Natural killer cell (primary cell): Measurements from ENCODE around the gene CD96. TPM values are rescaled to one million over a fixed set of nuclear protein-coding genes. Genes with fewer than 3 reads are reported as not detected.

Experiments used
- ATAC-seq, 3 donors: fragments of 150-1000 bp in 2 of 3; fragments of 200-7000 bp in 1 of 3; cut with Tn5 transposase; 1 replicate in 1 of 3; 2 replicates in 2 of 3; pipeline ENCODE4 v1.10.0; 2021; ENCODE audit warnings: mild to moderate bottlenecking in 2 of 3, moderate library complexity in 2 of 3
- DNase-seq, 2 donors: peaks; one replicate each; pipeline versions ENCODE4 v3.0.0 to v3.0.0-alpha.2; 2013 to 2021; ENCODE audit warnings: mixed read lengths in 1 of 2
- H3K27ac ChIP-seq: one replicate; pipeline ENCODE4 v1.5.1; 2013; ENCODE audit warnings: mild to moderate bottlenecking, low read length
- H3K27me3 ChIP-seq: one replicate; pipeline ENCODE4 v1.6.1; 2013; ENCODE audit warnings: low read length; ENCODE audit not compliant: control insufficient read depth, insufficient read depth
- H3K36me3 ChIP-seq: one replicate; pipeline ENCODE4 v1.6.1; 2013; ENCODE audit warnings: low read length; ENCODE audit not compliant: control insufficient read depth, insufficient read depth
- H3K4me1 ChIP-seq: one replicate; pipeline ENCODE4 v1.6.1; 2013; ENCODE audit warnings: low read length; ENCODE audit not compliant: control insufficient read depth, insufficient read depth
- H3K4me3 ChIP-seq: one replicate; pipeline ENCODE4 v1.5.1; 2013; ENCODE audit warnings: low read length
- H3K9me3 ChIP-seq: one replicate; pipeline ENCODE4 v1.6.1; 2013; ENCODE audit warnings: low read length; ENCODE audit not compliant: control insufficient read depth, insufficient read depth
- H3K27ac Mint-ChIP-seq, 2 donors: one replicate each; pipeline ENCODE4 v1.8.0; 2022; ENCODE audit warnings: mild to moderate bottlenecking in 2 of 2, mixed read lengths in 2 of 2, moderate library complexity in 1 of 2
- H3K27me3 Mint-ChIP-seq, 2 donors: one replicate each; pipeline ENCODE4 v1.8.0; 2022; ENCODE audit warnings: low read depth in 2 of 2, mixed read lengths in 2 of 2
- H3K36me3 Mint-ChIP-seq: one replicate; pipeline ENCODE4 v1.8.0; 2022; ENCODE audit warnings: mixed read lengths
- H3K4me1 Mint-ChIP-seq, 2 donors: one replicate each; pipeline ENCODE4 v1.8.0; 2022; ENCODE audit warnings: mixed read lengths in 2 of 2
- H3K4me3 Mint-ChIP-seq: one replicate; pipeline ENCODE4 v1.8.0; 2022; ENCODE audit warnings: mild to moderate bottlenecking, moderate library complexity, mixed read lengths
- H3K9me3 Mint-ChIP-seq, 2 donors: one replicate each; pipeline ENCODE4 v1.8.0; 2022; ENCODE audit warnings: mixed read lengths in 2 of 2
- CTCF ChIP-seq: fragments of 200-600 bp; IDR thresholded peaks from one replicate; pipeline ENCODE4 v1.8.0; 2022; ENCODE audit warnings: antibody characterized with exemption
- WGBS: methylation state at CpG from one replicate; pipeline ENCODE4 v1.1.7; 2013; ENCODE audit warnings: missing lambda C conversion rate; ENCODE audit not compliant: insufficient coverage; 5-methylcytosine and 5-hydroxymethylcytosine counted together
- intact Hi-C: fragments of 100-400 bp; cut with micrococcal nuclease; formaldehyde crosslinking; loops from one replicate; pipeline ENCODE4 v1.14.2; 2022
- total RNA-seq, 4 donors: library from RNA; stranded (reverse); fragments of 120-200 nt in 1 of 4; gene quantifications; one replicate each; pipeline versions ENCODE4 v1.2.3 to v1.2.4, GENCODE V29; 2013 to 2022

CD96 gene
- total RNA-seq, 3 donors from 2014 or later (not counting 1 experiment from before 2014, with no cell fraction given), result 146 to 191 (median 166) TPM

DNA sequence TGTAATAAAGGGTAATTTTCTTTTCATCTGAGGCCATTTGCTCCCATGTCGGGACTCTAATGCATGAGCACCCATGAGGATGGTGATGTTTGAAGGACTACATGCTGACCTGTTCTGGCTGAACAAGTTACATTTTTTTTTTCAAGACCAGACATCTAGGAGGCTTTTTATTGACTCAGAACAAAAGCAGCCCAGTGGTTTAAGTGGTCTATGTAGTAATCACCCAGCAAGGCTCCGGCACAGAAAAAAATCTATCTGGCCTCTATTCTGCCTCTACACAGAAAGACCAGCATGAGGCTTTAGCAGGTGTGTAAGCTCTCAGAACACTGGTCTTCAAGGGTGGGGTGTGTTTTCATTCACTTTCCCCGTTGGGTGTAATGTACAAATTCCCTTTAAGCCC is 148.2 kb downstream of the CD96 start:
- Mint-ChIP-seq H3K4me1 (peaks cover 68 to 79% of the 10 kb centered on the region in 2 donors), H3K9me3 (no peaks in the 10 kb centered on the region), H3K27ac (peak overlapping the region; percentile 80 to 88), H3K27me3 (no peaks in the 10 kb centered on the region), H3K36me3 (no peaks in the 10 kb centered on the region), H3K4me3 (peak overlapping the region; percentile 21)
- intact Hi-C loops, result no loop called here
- DNase-seq (no peak), ATAC-seq (peak; percentile 54 to 80 (median 76))
- H3K27ac ChIP-seq, result peak overlapping the region; percentile 30
- 38% methylated on average over 3 of the region's 3 CpGs for WGBS
- H3K4me1 ChIP-seq, result peaks cover 8% of the 10 kb centered on the region
- H3K4me3 ChIP-seq, result no peak overlapping the region
- TF ChIP-seq CTCF, result no peak
- H3K36me3 ChIP-seq, result no peaks in the 10 kb centered on the region
- H3K9me3 ChIP-seq, result no peaks in the 10 kb centered on the region
- H3K27me3 ChIP-seq, result no peaks in the 10 kb centered on the region

GRCh38 chr3:111691293-111691909 is 149.4 kb downstream of the CD96 start:
- no peaks in the 10 kb centered on the region for H3K27me3 Mint-ChIP-seq
- 76% methylated on average over 2 of the region's 2 CpGs for WGBS
- H3K36me3 ChIP-seq, result no peaks in the 10 kb centered on the region
- DNase-seq, result peak in 1 of 2 donors; percentile 70
- H3K9me3 Mint-ChIP-seq, result no peaks in the 10 kb centered on the region
- no peak overlapping the region for H3K4me3 ChIP-seq
- peaks cover 70 to 79% of the 10 kb centered on the region in 2 donors for H3K4me1 Mint-ChIP-seq
- TF ChIP-seq CTCF, result peak; percentile 49
- H3K27me3 ChIP-seq, result no peaks in the 10 kb centered on the region
- no peak overlapping the region for H3K4me3 Mint-ChIP-seq
- H3K36me3 Mint-ChIP-seq, result no peaks in the 10 kb centered on the region
- peak in 1 of 3 donors; percentile 36 for ATAC-seq
- no peaks in the 10 kb centered on the region for H3K9me3 ChIP-seq
- intact Hi-C loops, result no loop called here
- no peak overlapping the region for H3K27ac ChIP-seq
- H3K27ac Mint-ChIP-seq, result peak overlapping the region; percentile 80 to 88
- H3K4me1 ChIP-seq, result peaks cover 17% of the 10 kb centered on the region

DNA sequence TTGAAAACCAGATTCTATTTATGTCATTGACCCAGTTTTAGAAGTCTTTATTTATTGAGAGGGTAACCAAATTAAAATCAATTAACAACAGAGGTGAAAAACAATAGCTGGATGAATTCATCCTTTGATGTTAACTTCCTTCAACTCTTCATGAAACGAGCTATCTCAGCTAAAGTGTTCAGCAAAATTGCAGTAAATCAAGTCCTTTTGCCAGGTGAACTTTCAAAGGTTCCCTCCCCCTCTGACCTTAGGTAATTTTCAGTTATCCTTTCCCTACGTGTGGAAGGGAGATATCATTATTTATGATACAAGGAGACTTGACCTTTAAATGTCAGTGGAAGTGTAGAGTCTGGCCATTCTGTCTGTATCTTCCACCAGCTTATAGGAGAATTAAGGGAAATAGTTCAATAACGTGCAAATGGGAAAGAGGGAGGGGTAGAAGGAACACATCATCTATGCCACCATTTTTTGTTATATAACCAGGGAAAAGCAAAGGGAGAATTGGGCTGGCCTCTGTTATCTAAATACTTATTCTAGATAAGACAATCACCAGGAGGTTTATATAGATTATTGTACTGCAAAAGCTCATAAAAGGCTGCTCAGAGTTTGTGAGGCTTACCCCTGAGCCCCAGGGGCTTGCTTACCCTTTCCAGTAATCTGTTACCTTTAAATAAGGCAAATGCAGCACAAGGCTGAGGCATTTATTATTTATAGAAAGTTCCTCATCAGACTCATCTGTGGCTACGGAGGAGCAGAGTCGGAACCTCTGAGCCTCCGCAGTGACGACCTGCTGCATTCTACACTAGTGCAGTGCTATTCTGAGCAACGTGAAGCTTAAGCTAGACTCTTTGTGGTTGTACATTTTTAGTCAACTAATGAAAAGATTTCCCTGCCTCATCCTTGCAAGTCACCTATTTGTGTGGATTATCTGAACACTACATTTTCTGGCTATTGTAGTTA is 150.9 kb downstream of the CD96 start:
- no peaks in the 10 kb centered on the region for H3K27me3 Mint-ChIP-seq
- TF ChIP-seq CTCF, result no peak
- WGBS, result 71% methylated on average over 6 of the region's 8 CpGs
- Histone ChIP-seq H3K36me3 (no peaks in the 10 kb centered on the region), H3K9me3 (no peaks in the 10 kb centered on the region), H3K4me3 (no peak overlapping the region), H3K27me3 (no peaks in the 10 kb centered on the region), H3K27ac (no peak overlapping the region), H3K4me1 (peaks cover 17% of the 10 kb centered on the region)
- H3K27ac Mint-ChIP-seq, result peak overlapping the region; percentile 65 to 93
- DNase-seq (no peak), ATAC-seq (no peak)
- H3K4me1 Mint-ChIP-seq, result peaks cover 66 to 67% of the 10 kb centered on the region in 2 donors
- H3K4me3 Mint-ChIP-seq, result no peak overlapping the region
- H3K9me3 Mint-ChIP-seq, result no peaks in the 10 kb centered on the region
- intact Hi-C loops, result no loop called here
- no peaks in the 10 kb centered on the region for H3K36me3 Mint-ChIP-seq
